H1 (cell line): ENCODE data around the gene RESP18. TPM values are rescaled to one million over a fixed set of nuclear protein-coding genes. Genes with fewer than 3 reads are reported as not detected.

Experiments
- CTCF ChIA-PET: fragments of 300-600 bp; sonication (Branson Sonifier 250); formaldehyde crosslinking; loops from one replicate; lab custom pipeline; 2021; ENCODE audit not compliant: partially characterized antibody; lab: Charles Lee
- POLR2A ChIA-PET: fragments of 300-600 bp; sonication (Branson Sonifier 250); formaldehyde crosslinking; loops from one replicate; lab custom pipeline; 2021; ENCODE audit warnings: inconsistent platforms; ENCODE audit not compliant: partially characterized antibody; lab: Charles Lee
- DNase-seq, 2 experiments: peaks; one replicate each; pipeline versions ENCODE4 v3.0.0 to v3.0.0-alpha.2; 2010 to 2022; ENCODE audit warnings: low spot score in 2 of 2, low read depth in 1 of 2, mixed read lengths in 1 of 2
- FAIRE-seq: peaks from 2 replicates; lab custom pipeline; 2011; peaks lifted over from hg19 to GRCh38; lab: Jason Lieb, UNC
- H2AFZ ChIP-seq: 2 replicates; pipeline ENCODE4 v1.8.1; 2012; ENCODE audit warnings: low read length, inconsistent platforms
- H2AK5ac ChIP-seq: 2 replicates; pipeline ENCODE4 v1.6.1; 2013; ENCODE audit warnings: low read depth, low read length
- H2BK120ac ChIP-seq: replicated peaks from 2 replicates; pipeline ENCODE3; 2013; ENCODE audit warnings: low read depth, low read length, inconsistent platforms
- H2BK12ac ChIP-seq: 2 replicates; pipeline ENCODE4 v1.6.1; 2013; ENCODE audit warnings: low read depth, low read length
- H2BK15ac ChIP-seq: 2 replicates; pipeline ENCODE4 v1.6.1; 2013; ENCODE audit warnings: low read length
- H2BK20ac ChIP-seq: 2 replicates; pipeline ENCODE4 v1.6.1; 2013; ENCODE audit warnings: low read length
- H2BK5ac ChIP-seq: 2 replicates; pipeline ENCODE4 v1.6.1; 2013; ENCODE audit warnings: low read depth, low read length
- H3K14ac ChIP-seq: 2 replicates; pipeline ENCODE4 v1.6.1; 2013; ENCODE audit warnings: inconsistent platforms; ENCODE audit not compliant: insufficient read length
- H3K18ac ChIP-seq: 2 replicates; pipeline ENCODE4 v1.6.1; 2013; ENCODE audit warnings: low read length; ENCODE audit errors: extremely low read depth
- H3K23ac ChIP-seq: 2 replicates; pipeline ENCODE4 v1.6.1; 2013; ENCODE audit warnings: inconsistent platforms; ENCODE audit not compliant: insufficient read length
- H3K23me2 ChIP-seq: 2 replicates; pipeline ENCODE4 v1.6.1; 2013; ENCODE audit warnings: low read depth, low read length
- H3K27ac ChIP-seq: 2 replicates; pipeline ENCODE4 v1.6.1; 2011; ENCODE audit warnings: low read depth, low read length, inconsistent platforms
- H3K27me3 ChIP-seq, 4 experiments: replicated peaks in 1 of 4; 1 replicate in 1 of 4; 2 replicates in 3 of 4; pipeline versions ENCODE4 v1.6.1 to v1.8.1; 2011 to 2013; ENCODE audit warnings: low read length in 3 of 4, mild to moderate bottlenecking in 3 of 4, inconsistent platforms in 2 of 4, mixed read lengths in 2 of 4, moderate library complexity in 1 of 4; ENCODE audit not compliant: control insufficient read depth in 3 of 4, insufficient read depth in 3 of 4; ENCODE audit errors: extremely low read depth in 1 of 4
- H3K36me3 ChIP-seq, 4 experiments: 2 replicates each; pipeline versions ENCODE4 v1.6.1 to v1.8.1; 2011 to 2013; ENCODE audit warnings: mild to moderate bottlenecking in 4 of 4, low read length in 3 of 4, moderate library complexity in 2 of 4, control low read depth in 1 of 4, inconsistent platforms in 1 of 4; ENCODE audit not compliant: insufficient read depth in 4 of 4, control insufficient read depth in 2 of 4
- H3K4ac ChIP-seq: replicated peaks from 2 replicates; pipeline ENCODE3; 2013; ENCODE audit warnings: low read length, low read depth, mixed read lengths, inconsistent platforms; ENCODE audit not compliant: insufficient read length
- H3K4me1 ChIP-seq, 4 experiments: replicated peaks in 1 of 4; 1 replicate in 1 of 4; 2 replicates in 3 of 4; pipeline versions ENCODE4 v1.6.1 to v1.8.1; 2011 to 2013; ENCODE audit warnings: low read length in 3 of 4, inconsistent platforms in 2 of 4, mixed read lengths in 1 of 4; ENCODE audit not compliant: insufficient read depth in 4 of 4, control insufficient read depth in 3 of 4
- H3K4me2 ChIP-seq, 2 experiments: 2 replicates each; pipeline versions ENCODE4 v1.6.1 to v1.8.1; 2011 to 2013; ENCODE audit warnings: low read depth in 2 of 2, low read length in 2 of 2, control low read depth in 1 of 2, inconsistent platforms in 1 of 2, mild to moderate bottlenecking in 1 of 2; ENCODE audit not compliant: insufficient read depth in 1 of 2
- H3K4me3 ChIP-seq, 4 experiments: fragments of 200-600, 300-600 bp in 1 of 4; sonication (generic), shearing (Covaris generic), sonication (Bioruptor Twin) in 1 of 4; 2 replicates each; pipeline versions ENCODE4 v1.5.1 to v1.8.1; 2011 to 2016; ENCODE audit warnings: low read length in 4 of 4, low read depth in 3 of 4, control low read depth in 2 of 4, inconsistent platforms in 2 of 4, mild to moderate bottlenecking in 2 of 4, mixed read lengths in 1 of 4, moderate library complexity in 1 of 4; ENCODE audit not compliant: insufficient read depth in 2 of 4; ENCODE audit errors: extremely low read depth in 1 of 4
- H3K56ac ChIP-seq: replicated peaks from 2 replicates; pipeline ENCODE3; 2013; ENCODE audit warnings: low read depth, mild to moderate bottlenecking, mixed read lengths, low read length, inconsistent platforms; ENCODE audit not compliant: insufficient read length
- H3K79me1 ChIP-seq: 2 replicates; pipeline ENCODE4 v1.6.1; 2013; ENCODE audit warnings: low read depth, low read length, control low read depth
- H3K79me2 ChIP-seq, 2 experiments: 2 replicates each; pipeline versions ENCODE4 v1.6.1 to v1.8.1; 2012 to 2013; ENCODE audit warnings: low read length in 2 of 2, mild to moderate bottlenecking in 2 of 2, inconsistent platforms in 1 of 2; ENCODE audit not compliant: insufficient read depth in 2 of 2, control insufficient read depth in 1 of 2
- H3K9ac ChIP-seq, 4 experiments: replicated peaks in 1 of 4; 1 replicate in 1 of 4; 2 replicates in 3 of 4; pipeline versions ENCODE4 v1.6.1 to v1.8.1; 2011 to 2013; ENCODE audit warnings: low read depth in 3 of 4, low read length in 3 of 4, control low read depth in 2 of 4, mild to moderate bottlenecking in 2 of 4, moderate library complexity in 2 of 4, inconsistent platforms in 1 of 4; ENCODE audit errors: extremely low read depth in 1 of 4
- H3K9me3 ChIP-seq, 2 experiments: 2 replicates each; pipeline versions ENCODE4 v1.6.1 to v1.8.1; 2012 to 2013; ENCODE audit warnings: mild to moderate bottlenecking in 2 of 2, moderate library complexity in 2 of 2, control low read depth in 1 of 2, inconsistent platforms in 1 of 2, low read depth in 1 of 2, low read length in 1 of 2, mixed read lengths in 1 of 2; ENCODE audit not compliant: insufficient read depth in 2 of 2
- H4K20me1 ChIP-seq, 2 experiments: replicated peaks in 1 of 2; 2 replicates each; pipeline versions ENCODE3 to v1.8.1; 2011 to 2013; ENCODE audit warnings: inconsistent platforms in 2 of 2, low read length in 2 of 2, mild to moderate bottlenecking in 1 of 2; ENCODE audit not compliant: insufficient read depth in 2 of 2, control insufficient read depth in 1 of 2
- H4K5ac ChIP-seq: 2 replicates; pipeline ENCODE4 v1.6.1; 2013; ENCODE audit warnings: low read length, low read depth, mixed read lengths, inconsistent platforms; ENCODE audit not compliant: insufficient read length
- H4K8ac ChIP-seq: 2 replicates; pipeline ENCODE4 v1.8.0; 2013; ENCODE audit warnings: mild to moderate bottlenecking, moderate library complexity, low read length, inconsistent platforms; ENCODE audit not compliant: insufficient read depth; ENCODE audit errors: extremely low read depth
- H4K91ac ChIP-seq: replicated peaks from 2 replicates; pipeline ENCODE3; 2013; ENCODE audit warnings: low read length, mixed read lengths, inconsistent platforms; ENCODE audit not compliant: insufficient read length
- POLR2A ChIP-seq, 2 experiments: IDR thresholded peaks; 1 replicate in 1 of 2; 2 replicates in 1 of 2; pipeline ENCODE4 v1.6.1; 2011; ENCODE audit warnings: low read depth in 2 of 2, low read length in 2 of 2, mild to moderate bottlenecking in 2 of 2; ENCODE audit errors: control extremely low read depth in 1 of 2
- YY1 ChIP-seq: IDR thresholded peaks from 2 replicates; pipeline ENCODE4 v1.6.1; 2011; ENCODE audit warnings: low read depth, mild to moderate bottlenecking, low read length
- polyA plus RNA-seq, 7 experiments: library from polyadenylated mRNA; depleted of rRNA in 3 of 7; stranded (reverse) in 5 of 7; unstranded in 2 of 7; fragments of >200 nt in 5 of 7; fragments of 200-250 nt in 2 of 7; gene quantifications; 1 replicate in 5 of 7; 2 replicates in 1 of 7; 4 replicates in 1 of 7; pipeline versions ENCODE4 v1.2.1 to v1.2.3, GENCODE V29; 2011 to 2013; ENCODE audit warnings: missing spikeins in 2 of 7, mixed read lengths in 2 of 7
- total RNA-seq: library from RNA; stranded (reverse); fragmentation: NEBNext Ultra II Directional; extraction: Animal tissue kit (Norgen Biotek cat#: 25700); gene quantifications from 2 replicates; pipeline ENCODE4 v1.2.1, GENCODE V29; 2021

The RESP18 gene
- total and polyA plus RNA-seq, 2 of the 8 experiments (the other 6 are each of a cell fraction or from before 2014, with no cell fraction given): not detected

- Histone ChIP-seq H3K9me3 (no peaks in the 10 kb centered on the region), H3K4me1 (peaks cover 0 to 4% (median 0%) of the 10 kb centered on the region in 4 experiments; a peak in 1 of 7 replicates), H3K4ac (no peak overlapping the region), H2AK5ac (no peak overlapping the region), H3K27me3 (no peaks in the 10 kb centered on the region), H3K27ac (no peak overlapping the region), H3K79me1 (peaks cover 2% of the 10 kb centered on the region; the same call in 1 of the 2 replicates), H3K4me3 (no peak overlapping the region), H3K23ac (no peak overlapping the region), H3K9ac (no peak overlapping the region), H2BK5ac (no peak overlapping the region), H4K5ac (no peak overlapping the region), H3K79me2 (no peaks in the 10 kb centered on the region), H3K23me2 (no peaks in the 10 kb centered on the region), H3K36me3 (peaks cover 10 to 25% (median 20%) of the 10 kb centered on the region in 4 experiments), H3K4me2 (no peak overlapping the region), H2BK15ac (no peak overlapping the region), H3K14ac (no peak overlapping the region), H2BK12ac (no peak overlapping the region), H2BK20ac (no peak overlapping the region), H3K56ac (no peak overlapping the region), H3K18ac (no peak overlapping the region), H4K91ac (no peak overlapping the region), H4K20me1 (peaks cover 0 to 5% of the 10 kb centered on the region in 2 experiments), H4K8ac (no peak overlapping the region), H2BK120ac (no peak overlapping the region), H2AFZ (no peak overlapping the region)
- CTCF ChIA-PET: no interaction called here
- TF ChIP-seq YY1 (no peak), POLR2A (IDR thresholded peaks at IDR 0.05; ENCODE audit: control extremely low read depth in 1 of 2, low read depth in 2 of 2, low read length in 2 of 2) (no peak)
- no peak for DNase-seq
- POLR2A ChIA-PET: no interaction called here
- no peak for FAIRE-seq
These were observed 48.4 kb upstream of the RESP18 start for GRCh38 chr2:219380926-219381325.
